H1 (cell line): ENCODE results near the gene TMEM273. TPM values are rescaled to one million over a fixed set of nuclear protein-coding genes. Genes with fewer than 3 reads are reported as not detected.

Experiments
- RAD21 ChIP-seq, 2 experiments: IDR thresholded peaks in 1 of 2; conservative IDR thresholded peaks in 1 of 2; 2 replicates each; pipeline ENCODE4 v1.6.1; 2011; ENCODE audit warnings: low read depth in 2 of 2, low read length in 2 of 2, improper control_type of control experiment in 1 of 2, inconsistent platforms in 1 of 2, mild to moderate bottlenecking in 1 of 2, moderate library complexity in 1 of 2
- polyA plus RNA-seq, 7 experiments: library from polyadenylated mRNA; depleted of rRNA in 3 of 7; stranded (reverse) in 5 of 7; unstranded in 2 of 7; fragments of >200 nt in 5 of 7; fragments of 200-250 nt in 2 of 7; gene quantifications; 1 replicate in 5 of 7; 2 replicates in 1 of 7; 4 replicates in 1 of 7; pipeline versions ENCODE4 v1.2.1 to v1.2.3, GENCODE V29; 2011 to 2013; ENCODE audit warnings: missing spikeins in 2 of 7, mixed read lengths in 2 of 7
- total RNA-seq: library from RNA; stranded (reverse); fragmentation: NEBNext Ultra II Directional; extraction: Animal tissue kit (Norgen Biotek cat#: 25700); gene quantifications from 2 replicates; pipeline ENCODE4 v1.2.1, GENCODE V29; 2021

Gene TMEM273
- total and polyA plus RNA-seq, 2 of the 8 experiments (the other 6 are each of a cell fraction or from before 2014, with no cell fraction given), result not detected

DNA sequence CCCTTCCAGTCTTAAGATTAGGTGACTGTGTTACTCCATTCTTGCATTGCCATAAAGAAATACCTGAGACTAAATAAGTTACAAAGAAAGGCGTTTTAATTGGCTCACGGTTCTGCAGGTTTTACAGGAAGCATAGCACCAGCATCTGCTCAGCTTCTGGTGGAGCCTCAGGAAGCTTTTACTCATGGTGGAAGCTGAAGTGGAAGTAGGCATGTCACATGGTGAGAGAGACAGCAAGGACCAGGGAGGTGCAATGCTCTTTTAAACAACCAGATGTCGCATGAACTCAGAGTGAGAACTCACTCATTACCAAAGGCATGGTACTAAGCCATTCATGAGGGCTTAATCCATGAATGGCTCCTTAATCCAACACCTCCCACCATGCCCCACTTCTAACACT lies 34.0 kb upstream of the TMEM273 start (continued):
- TF ChIP-seq RAD21 (IDR thresholded peaks at IDR 0.05 in 1 of 2, conservative IDR thresholded peaks at IDR 0.05 in 1 of 2; ENCODE audit: low read depth in 2 of 2, low read length in 2 of 2), result 0 out of 4 replicates have a peak, but pooled peaks of 1 of the 2 experiments have one; percentile 9
